ENCODE measurements around the gene BORCS5. TPM values are rescaled to one million over a fixed set of nuclear protein-coding genes. Genes with fewer than 3 reads are reported as not detected.

The BORCS5 gene
- total RNA-seq, 1 experiment from 2014 or later: 25.7 TPM

DNA sequence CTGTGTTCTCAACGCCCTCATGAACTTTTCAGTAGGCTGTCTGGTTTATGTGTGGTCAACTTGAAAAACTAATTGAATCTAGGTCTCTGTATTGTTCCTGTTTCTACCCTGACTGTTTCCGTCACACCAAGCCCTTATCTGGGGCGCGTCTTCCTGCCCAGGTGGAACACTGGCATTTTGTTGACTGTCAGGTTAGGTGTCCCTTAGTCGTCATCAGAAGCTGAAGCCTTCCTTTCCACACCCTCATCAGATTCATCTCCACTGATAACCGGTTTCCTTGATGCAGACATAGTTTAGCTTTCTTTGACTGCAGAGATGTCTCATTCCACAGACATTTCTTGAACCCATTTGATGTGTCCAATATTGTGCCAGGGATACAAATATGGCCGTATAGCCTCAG lies 109.3 kb downstream of the BORCS5 start:
- H3K36me3 Mint-ChIP-seq (ENCODE audit: insufficient read depth, unreplicated experiment): peaks cover 53% of the 10 kb centered on the region
- peaks cover 6% of the 10 kb centered on the region; the same call in 1 of the 2 replicates for H3K4me1 ChIP-seq
- ChIA-PET POLR2A (interaction anchor here (0.8 kb wide), 1 partner anchor 62 kb away, joined by 3 read pairs; no protein-coding TSS in a partner anchor), CTCF (interaction anchor here (0.8 kb wide), 1 partner anchor 81 kb away, joined by 3 read pairs; no protein-coding TSS in a partner anchor)
- H3K27me3 Mint-ChIP-seq (ENCODE audit: insufficient read depth, unreplicated experiment): no peaks in the 10 kb centered on the region
- intact Hi-C loops (cut with micrococcal nuclease; ENCODE audit: unreplicated experiment): no loop called here
- no peaks in the 10 kb centered on the region for H3K27me3 ChIP-seq (replicated peaks; ENCODE audit: control insufficient read depth, insufficient read depth, low read length)
- no peak for DNase-seq
- no peak overlapping the region for H3K4me3 ChIP-seq (ENCODE audit: low read depth, low read length)
- TSS peak; percentile 6 for BruUV-seq (replicated peaks)
- TF ChIP-seq CTCF (IDR thresholded peaks at IDR 0.05; ENCODE audit: insufficient read depth in 1 of 2, low read depth in 1 of 2, low read length in 1 of 2, severe bottlenecking in 1 of 2, unreplicated experiment in 1 of 2): no peak
- H3K9me3 ChIP-seq: no peaks in the 10 kb centered on the region
- peaks cover 29% of the 10 kb centered on the region for H3K4me1 Mint-ChIP-seq (ENCODE audit: low read depth, unreplicated experiment)
- peaks cover 17% of the 10 kb centered on the region for H3K9me3 Mint-ChIP-seq (ENCODE audit: unreplicated experiment)
- peaks cover 3% of the 10 kb centered on the region for H3K36me3 ChIP-seq (ENCODE audit: control insufficient read depth, insufficient read depth, low read length)
- no peak overlapping the region for H3K4me3 Mint-ChIP-seq (ENCODE audit: unreplicated experiment)
- no peak overlapping the region for H3K27ac Mint-ChIP-seq (ENCODE audit: unreplicated experiment)

- Histone ChIP-seq H3K4me3 (ENCODE audit: low read depth, low read length) (no peak overlapping the region), H3K4me1 (peaks cover 6% of the 10 kb centered on the region; the same call in 1 of the 2 replicates), H3K27me3 (replicated peaks; ENCODE audit: control insufficient read depth, insufficient read depth, low read length) (no peaks in the 10 kb centered on the region), H3K36me3 (ENCODE audit: control insufficient read depth, insufficient read depth, low read length) (peaks cover 3% of the 10 kb centered on the region), H3K9me3 (no peaks in the 10 kb centered on the region)
- TF ChIP-seq CTCF (IDR thresholded peaks at IDR 0.05; ENCODE audit: insufficient read depth in 1 of 2, low read depth in 1 of 2, low read length in 1 of 2, severe bottlenecking in 1 of 2, unreplicated experiment in 1 of 2): no peak
- peaks cover 17% of the 10 kb centered on the region for H3K9me3 Mint-ChIP-seq (ENCODE audit: unreplicated experiment)
- H3K4me3 Mint-ChIP-seq (ENCODE audit: unreplicated experiment): no peak overlapping the region
- H3K27me3 Mint-ChIP-seq (ENCODE audit: insufficient read depth, unreplicated experiment): no peaks in the 10 kb centered on the region
- no TSS peak for BruUV-seq (replicated peaks)
- H3K36me3 Mint-ChIP-seq (ENCODE audit: insufficient read depth, unreplicated experiment): peaks cover 64% of the 10 kb centered on the region
- ChIA-PET CTCF (interaction anchor here (0.8 kb wide), 1 partner anchor 82 kb away, joined by 3 read pairs; no protein-coding TSS in a partner anchor), POLR2A (no interaction called here)
- peak overlapping the region; percentile 23 for H3K27ac Mint-ChIP-seq (ENCODE audit: unreplicated experiment)
- intact Hi-C loops (cut with micrococcal nuclease; ENCODE audit: unreplicated experiment): no loop called here
- H3K4me1 Mint-ChIP-seq (ENCODE audit: low read depth, unreplicated experiment): peaks cover 22% of the 10 kb centered on the region
- DNase-seq: no peak
Measured at GRCh38 chr12:12467264-12467663, 110.4 kb downstream of the BORCS5 start.

GRCh38 chr12:12467688-12468261 lies 110.9 kb downstream of the BORCS5 start:
- Mint-ChIP-seq H3K4me3 (ENCODE audit: unreplicated experiment) (no peak overlapping the region), H3K27ac (ENCODE audit: unreplicated experiment) (peak overlapping the region; percentile 33), H3K4me1 (ENCODE audit: low read depth, unreplicated experiment) (peaks cover 22% of the 10 kb centered on the region), H3K27me3 (ENCODE audit: insufficient read depth, unreplicated experiment) (no peaks in the 10 kb centered on the region), H3K36me3 (ENCODE audit: insufficient read depth, unreplicated experiment) (peaks cover 69% of the 10 kb centered on the region), H3K9me3 (ENCODE audit: unreplicated experiment) (peaks cover 17% of the 10 kb centered on the region)
- TF ChIP-seq CTCF (IDR thresholded peaks at IDR 0.05; ENCODE audit: insufficient read depth in 1 of 2, low read depth in 1 of 2, low read length in 1 of 2, severe bottlenecking in 1 of 2, unreplicated experiment in 1 of 2): no peak
- Histone ChIP-seq H3K4me3 (ENCODE audit: low read depth, low read length) (no peak overlapping the region), H3K9me3 (no peaks in the 10 kb centered on the region), H3K36me3 (ENCODE audit: control insufficient read depth, insufficient read depth, low read length) (peaks cover 3% of the 10 kb centered on the region), H3K4me1 (peaks cover 6% of the 10 kb centered on the region; the same call in 1 of the 2 replicates), H3K27me3 (replicated peaks; ENCODE audit: control insufficient read depth, insufficient read depth, low read length) (no peaks in the 10 kb centered on the region)
- ChIA-PET CTCF (no interaction called here), POLR2A (no interaction called here)
- DNase-seq: no peak
- intact Hi-C loops (cut with micrococcal nuclease; ENCODE audit: unreplicated experiment): no loop called here
- BruUV-seq (replicated peaks): no TSS peak

All from Caco-2 (cell line).